HG03135 (cell line): Measurements from ENCODE around the gene RIC3.

Experiments
- ATAC-seq: cut with Tn5 transposase; IDR thresholded peaks from one replicate; pipeline ENCODE4 v1.9.1; 2021; ENCODE audit warnings: mild to moderate bottlenecking, moderate library complexity; ENCODE audit not compliant: unreplicated experiment

The RIC3 gene

GRCh38 chr11:8105666-8106065 lies 63.2 kb downstream of the RIC3 start:
- ATAC-seq, result no peak

GRCh38 chr11:8105133-8105532 lies 63.7 kb downstream of the RIC3 start:
- no peak for ATAC-seq

- no peak for ATAC-seq
These were observed 64.9 kb downstream of the RIC3 start for GRCh38 chr11:8103909-8104308.

- no peak for ATAC-seq
These were observed 65.9 kb downstream of the RIC3 start for GRCh38 chr11:8102965-8103364.

- ATAC-seq, result no peak
These were observed 66.4 kb downstream of the RIC3 start for GRCh38 chr11:8102296-8102915.

GRCh38 chr11:8101421-8101820 lies 67.4 kb downstream of the RIC3 start:
- no peak for ATAC-seq

GRCh38 chr11:8100605-8101004 lies 68.2 kb downstream of the RIC3 start:
- ATAC-seq, result no peak

GRCh38 chr11:8100158-8100557 lies 68.7 kb downstream of the RIC3 start:
- ATAC-seq, result no peak

- ATAC-seq, result no peak
These were observed 69.4 kb downstream of the RIC3 start for GRCh38 chr11:8099291-8099899.

GRCh38 chr11:8098879-8099278 lies 69.9 kb downstream of the RIC3 start:
- no peak for ATAC-seq

- ATAC-seq, result no peak
These were observed 70.5 kb downstream of the RIC3 start for GRCh38 chr11:8098361-8098760.

- ATAC-seq, result no peak
These were observed 70.9 kb downstream of the RIC3 start for GRCh38 chr11:8097926-8098325.

- ATAC-seq, result no peak
These were observed 71.4 kb downstream of the RIC3 start for GRCh38 chr11:8097468-8097867.

- ATAC-seq, result no peak
These were observed 71.8 kb downstream of the RIC3 start for GRCh38 chr11:8097062-8097461.

- ATAC-seq, result no peak
These were observed 72.2 kb downstream of the RIC3 start for GRCh38 chr11:8096575-8096974.

- ATAC-seq, result no peak
These were observed 72.9 kb downstream of the RIC3 start for GRCh38 chr11:8095806-8096522.

- ATAC-seq, result no peak
These were observed 73.5 kb downstream of the RIC3 start for GRCh38 chr11:8095371-8095770.

- no peak for ATAC-seq
These were observed 74.2 kb downstream of the RIC3 start for GRCh38 chr11:8094656-8095055.

GRCh38 chr11:8093931-8094575 lies 74.8 kb downstream of the RIC3 start:
- ATAC-seq, result no peak

- peak; percentile 69 for ATAC-seq
These were observed 76.0 kb downstream of the RIC3 start for GRCh38 chr11:8092587-8093424.

- ATAC-seq, result no peak
These were observed 77.1 kb downstream of the RIC3 start for GRCh38 chr11:8091721-8092120.
